ENCODE data around the gene ADRA2B.

DNA sequence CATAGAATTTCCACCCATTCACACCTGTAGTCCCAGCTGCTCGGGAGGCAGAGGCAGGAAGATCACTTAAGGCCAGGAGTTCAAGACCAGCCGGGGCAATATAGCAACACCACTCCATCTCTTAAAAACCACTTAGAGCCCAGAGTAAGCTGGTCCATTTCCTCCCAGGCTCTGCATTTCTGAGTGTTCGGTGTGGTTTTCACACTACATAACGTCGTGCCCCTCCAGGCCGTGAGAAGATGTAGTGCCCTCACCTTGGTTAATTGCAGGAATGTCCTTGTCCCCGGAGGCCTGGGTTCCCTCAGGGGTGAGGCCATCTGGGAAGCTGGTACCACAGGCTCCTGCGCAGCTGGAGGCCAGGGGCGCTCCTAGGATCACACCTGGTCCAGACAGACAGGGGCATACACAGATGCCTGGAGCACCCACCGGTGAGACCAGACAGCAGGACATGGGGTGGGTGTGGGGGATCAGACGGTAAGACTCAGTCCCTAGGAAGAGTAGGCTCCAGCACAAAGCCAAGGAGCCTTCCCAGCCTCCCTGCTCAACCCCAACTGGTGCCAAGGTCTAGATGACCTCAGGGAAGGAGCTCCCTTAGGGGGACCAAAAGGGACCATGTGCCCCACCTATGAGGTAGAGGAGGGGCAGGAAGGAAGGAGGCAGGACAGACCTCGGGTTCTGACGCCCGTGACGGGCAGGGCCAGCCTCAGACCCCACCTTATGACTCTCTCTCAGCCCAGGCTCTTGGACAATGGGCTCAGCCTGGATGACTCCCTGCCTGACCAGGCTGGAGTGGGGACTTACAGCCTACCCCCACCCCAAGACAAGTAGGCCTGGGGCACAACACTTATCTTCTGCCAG, 21.2 kb upstream of the ADRA2B start:
- TF ChIP-seq, protein P1, sequence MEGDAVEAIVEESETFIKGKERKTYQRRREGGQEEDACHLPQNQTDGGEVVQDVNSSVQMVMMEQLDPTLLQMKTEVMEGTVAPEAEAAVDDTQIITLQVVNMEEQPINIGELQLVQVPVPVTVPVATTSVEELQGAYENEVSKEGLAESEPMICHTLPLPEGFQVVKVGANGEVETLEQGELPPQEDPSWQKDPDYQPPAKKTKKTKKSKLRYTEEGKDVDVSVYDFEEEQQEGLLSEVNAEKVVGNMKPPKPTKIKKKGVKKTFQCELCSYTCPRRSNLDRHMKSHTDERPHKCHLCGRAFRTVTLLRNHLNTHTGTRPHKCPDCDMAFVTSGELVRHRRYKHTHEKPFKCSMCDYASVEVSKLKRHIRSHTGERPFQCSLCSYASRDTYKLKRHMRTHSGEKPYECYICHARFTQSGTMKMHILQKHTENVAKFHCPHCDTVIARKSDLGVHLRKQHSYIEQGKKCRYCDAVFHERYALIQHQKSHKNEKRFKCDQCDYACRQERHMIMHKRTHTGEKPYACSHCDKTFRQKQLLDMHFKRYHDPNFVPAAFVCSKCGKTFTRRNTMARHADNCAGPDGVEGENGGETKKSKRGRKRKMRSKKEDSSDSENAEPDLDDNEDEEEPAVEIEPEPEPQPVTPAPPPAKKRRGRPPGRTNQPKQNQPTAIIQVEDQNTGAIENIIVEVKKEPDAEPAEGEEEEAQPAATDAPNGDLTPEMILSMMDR (IDR thresholded peaks at IDR 0.05) = no peak
- no peak for TF ChIP-seq ZFX (IDR thresholded peaks at IDR 0.05; ENCODE audit: borderline replicate concordance)
